ENCODE measurements around the gene UTF1.

UTF1 gene

DNA sequence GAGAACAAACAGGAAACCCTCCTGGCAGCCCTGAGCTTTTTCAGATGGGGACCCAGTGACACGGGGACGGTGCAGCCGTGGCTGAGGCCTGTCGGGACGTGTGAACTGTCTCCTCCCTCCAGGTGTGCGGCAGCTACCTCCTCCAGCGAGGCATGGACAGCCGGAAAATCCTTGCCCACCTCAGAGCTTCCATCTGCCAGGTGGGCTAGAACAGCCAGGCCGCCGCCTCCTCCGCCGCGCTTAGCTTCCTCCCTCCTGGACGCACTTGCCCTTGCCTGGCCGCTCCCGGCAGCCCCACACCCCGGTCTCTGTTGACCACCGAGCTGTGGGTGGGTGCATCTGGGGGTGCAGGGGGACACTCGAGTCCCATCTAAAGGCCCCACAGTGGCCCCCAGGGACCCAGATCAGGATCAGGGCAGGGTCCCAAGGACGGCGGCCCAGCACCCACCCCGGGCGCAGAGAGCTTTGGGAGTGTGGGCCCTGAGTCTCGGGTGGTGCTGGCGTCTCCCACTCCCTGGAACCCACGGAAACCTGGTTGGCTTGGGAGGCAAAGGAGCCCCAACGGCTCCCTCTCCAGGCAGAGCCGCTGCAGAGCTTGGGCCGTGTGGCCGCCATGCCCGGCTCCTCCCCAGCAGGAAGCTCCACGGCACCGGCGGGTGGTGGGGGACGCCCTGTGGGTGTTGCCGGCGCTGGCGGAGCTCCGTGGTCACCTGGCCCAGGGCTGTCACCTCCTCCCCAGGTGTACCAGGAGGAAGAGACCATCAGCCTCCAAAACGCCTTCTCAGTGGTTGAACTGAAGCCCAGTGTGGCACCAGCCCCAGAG is 32.9 kb upstream of the UTF1 start:
- no peak for DNase-seq

DNA sequence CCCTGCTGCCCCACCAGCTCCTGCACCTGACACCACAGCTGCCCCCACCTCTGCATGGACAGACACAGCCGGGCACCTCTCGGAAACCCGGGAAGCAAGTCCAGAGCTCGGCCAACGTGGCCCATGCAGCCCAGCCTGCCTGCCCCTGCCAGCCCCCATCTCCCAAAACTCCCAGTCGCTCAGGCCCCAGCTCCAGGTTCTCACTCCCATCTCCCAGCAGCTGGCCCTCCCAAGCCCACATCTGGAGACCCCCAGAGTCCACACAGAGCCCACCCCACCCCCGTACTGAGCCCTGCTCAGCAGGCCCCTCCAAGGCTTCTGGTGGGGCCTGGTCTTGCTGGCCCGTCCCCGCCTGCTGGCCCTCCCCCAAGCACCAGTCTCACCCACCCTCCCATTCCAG is 32.2 kb upstream of the UTF1 start:
- DNase-seq: no peak

GRCh38 chr10:133198206-133198605 is 31.8 kb upstream of the UTF1 start:
- no peak for DNase-seq

- DNase-seq: no peak
These were observed 31.2 kb upstream of the UTF1 start for GRCh38 chr10:133198621-133199487.

DNA sequence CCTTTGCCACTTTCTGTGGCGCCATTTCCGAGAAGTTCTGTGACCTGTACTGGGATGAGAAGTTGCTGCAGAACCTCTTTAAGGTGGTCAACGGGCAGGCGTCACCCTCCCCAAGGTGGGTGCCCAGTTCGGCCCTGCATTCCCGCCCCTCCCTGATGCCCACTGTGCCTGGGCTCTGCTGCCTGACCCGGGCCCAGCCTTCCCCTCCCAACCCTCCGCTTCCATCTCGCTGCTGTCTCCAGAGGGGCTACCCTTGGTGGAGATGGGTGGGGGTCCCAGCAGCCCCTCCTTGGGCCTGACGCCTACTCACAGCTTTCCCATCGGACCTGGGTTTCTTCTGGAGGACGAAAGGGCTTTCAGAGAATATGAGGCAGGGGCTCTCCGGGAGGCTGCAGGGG is 30.5 kb upstream of the UTF1 start:
- no peak for DNase-seq

GRCh38 chr10:133199992-133200611 is 29.9 kb upstream of the UTF1 start:
- DNase-seq: no peak

DNA sequence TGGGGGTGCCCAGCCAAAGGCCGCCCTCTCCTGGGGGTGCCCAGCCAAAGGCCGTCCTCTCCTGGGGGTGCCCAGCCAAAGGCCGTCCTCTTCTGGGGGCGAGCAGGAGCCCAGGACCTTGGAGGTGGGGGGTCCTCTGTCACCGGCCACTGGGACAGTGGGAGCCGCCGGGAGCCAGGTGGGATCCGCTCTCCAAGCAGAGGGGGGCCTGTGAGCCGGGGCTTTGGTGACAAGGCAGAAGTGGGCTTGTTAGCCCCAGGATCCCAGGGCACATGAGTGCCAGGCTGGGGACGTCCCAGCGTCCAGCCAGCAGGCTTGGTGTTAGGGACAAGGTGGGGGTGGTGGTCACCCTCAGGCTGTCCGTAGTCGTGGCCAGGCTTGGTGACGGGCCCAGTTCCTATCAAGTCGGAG is 29.4 kb upstream of the UTF1 start:
- no peak for DNase-seq

DNA sequence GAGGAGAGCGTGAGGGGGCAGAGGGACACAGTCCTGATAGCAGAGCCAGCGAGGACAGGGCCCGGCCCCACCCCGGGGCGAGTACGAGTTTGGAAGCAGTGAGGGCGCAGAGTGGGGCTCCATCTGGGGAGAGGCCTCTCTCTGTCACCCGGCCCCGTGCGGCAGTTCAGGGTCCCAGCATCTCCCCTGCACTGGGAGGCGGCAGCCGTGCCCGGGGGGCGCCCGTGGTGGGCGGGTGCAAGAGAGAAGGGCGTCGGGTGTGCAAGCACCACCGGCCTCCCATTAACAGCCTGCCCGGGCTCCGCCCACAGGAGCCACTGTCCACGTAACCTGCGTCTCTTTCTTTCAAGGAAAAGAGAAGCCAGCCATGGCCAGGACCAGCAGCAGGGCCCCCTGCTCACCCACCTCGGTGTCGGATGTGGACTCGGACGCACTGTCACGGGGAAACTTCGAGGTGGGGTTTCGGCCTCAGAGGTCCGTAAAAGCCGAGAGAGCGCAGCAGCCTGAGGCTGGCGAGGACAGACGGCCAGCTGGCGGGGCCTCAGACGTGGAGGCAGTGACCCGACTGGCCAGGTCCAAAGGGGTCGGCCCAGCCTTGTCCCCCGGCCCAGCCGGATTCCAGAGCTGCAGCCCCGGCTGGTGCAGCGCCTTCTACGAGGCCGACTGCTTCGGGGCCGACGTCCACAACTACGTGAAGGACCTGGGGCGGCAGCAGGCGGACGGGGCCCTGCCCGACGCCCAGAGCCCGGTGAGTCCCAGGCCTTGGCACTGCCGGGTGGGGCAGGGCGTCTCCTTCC is 28.7 kb upstream of the UTF1 start:
- DNase-seq: no peak

DNA sequence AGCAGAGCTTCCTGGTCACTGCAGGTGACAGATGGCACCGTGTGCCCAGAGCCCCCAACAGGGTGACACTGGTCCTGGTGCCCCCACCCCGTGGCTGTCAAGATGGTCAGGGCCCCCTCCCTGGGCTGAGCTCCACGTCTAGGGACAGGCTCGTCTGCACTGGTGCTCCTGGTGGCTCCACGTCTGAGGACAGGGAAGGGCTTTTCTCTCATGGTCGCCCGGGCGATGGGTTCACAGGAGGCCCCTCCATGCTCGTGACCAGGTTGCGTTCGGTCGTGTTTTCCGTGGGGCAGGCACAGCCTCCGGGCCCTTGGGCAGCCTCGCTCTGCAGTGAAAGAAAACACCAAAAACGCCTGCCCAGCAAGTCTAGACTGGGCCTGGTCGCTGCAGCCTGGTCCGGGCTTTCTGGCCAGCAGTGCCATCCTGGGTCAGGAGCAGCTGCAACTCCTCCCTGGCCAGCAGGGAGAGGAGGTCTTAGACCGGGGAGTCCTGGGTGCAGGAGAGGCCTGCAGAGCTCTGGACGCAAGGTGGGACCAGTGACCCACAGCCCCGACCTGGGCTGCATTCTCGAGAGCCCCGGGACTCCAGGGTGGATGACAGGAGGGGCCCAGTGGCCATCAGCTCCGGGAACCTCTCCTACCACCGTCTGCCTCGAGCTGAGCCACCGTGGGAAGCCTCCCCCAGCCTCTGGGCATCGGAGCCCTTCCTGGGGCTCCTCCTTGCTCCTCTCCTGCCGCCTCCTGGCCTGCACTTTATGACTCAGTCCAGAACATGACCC is 27.9 kb upstream of the UTF1 start:
- DNase-seq: no peak

GRCh38 chr10:133202778-133203651 is 27.0 kb upstream of the UTF1 start:
- DNase-seq: no peak

DNA sequence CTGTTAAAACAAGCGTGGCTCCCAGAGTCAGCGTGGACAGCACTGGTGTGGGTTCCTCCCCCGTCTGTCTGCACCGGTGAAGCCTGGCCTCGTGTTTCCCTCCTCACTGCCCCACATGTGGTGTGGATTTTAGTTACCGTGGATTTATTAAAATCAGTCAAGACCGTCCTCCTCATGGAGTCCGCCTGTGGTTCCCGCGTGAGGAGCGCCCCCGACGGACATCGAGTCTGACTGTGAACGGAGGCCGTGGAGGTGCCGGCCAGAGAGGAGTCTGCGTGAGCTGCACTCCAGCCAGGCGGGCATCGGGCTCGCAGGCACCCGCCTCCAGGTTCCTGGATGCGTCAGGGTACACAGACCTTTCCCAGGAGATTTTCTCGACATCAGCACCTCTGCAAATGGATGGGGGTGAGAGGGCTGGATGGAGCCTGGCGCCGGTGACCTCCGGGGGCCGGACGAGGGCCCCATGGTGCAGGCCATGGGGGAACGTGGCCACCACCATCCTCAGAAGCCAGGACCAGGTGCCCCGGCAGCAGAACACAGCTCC is 26.3 kb upstream of the UTF1 start:
- DNase-seq: no peak

DNA sequence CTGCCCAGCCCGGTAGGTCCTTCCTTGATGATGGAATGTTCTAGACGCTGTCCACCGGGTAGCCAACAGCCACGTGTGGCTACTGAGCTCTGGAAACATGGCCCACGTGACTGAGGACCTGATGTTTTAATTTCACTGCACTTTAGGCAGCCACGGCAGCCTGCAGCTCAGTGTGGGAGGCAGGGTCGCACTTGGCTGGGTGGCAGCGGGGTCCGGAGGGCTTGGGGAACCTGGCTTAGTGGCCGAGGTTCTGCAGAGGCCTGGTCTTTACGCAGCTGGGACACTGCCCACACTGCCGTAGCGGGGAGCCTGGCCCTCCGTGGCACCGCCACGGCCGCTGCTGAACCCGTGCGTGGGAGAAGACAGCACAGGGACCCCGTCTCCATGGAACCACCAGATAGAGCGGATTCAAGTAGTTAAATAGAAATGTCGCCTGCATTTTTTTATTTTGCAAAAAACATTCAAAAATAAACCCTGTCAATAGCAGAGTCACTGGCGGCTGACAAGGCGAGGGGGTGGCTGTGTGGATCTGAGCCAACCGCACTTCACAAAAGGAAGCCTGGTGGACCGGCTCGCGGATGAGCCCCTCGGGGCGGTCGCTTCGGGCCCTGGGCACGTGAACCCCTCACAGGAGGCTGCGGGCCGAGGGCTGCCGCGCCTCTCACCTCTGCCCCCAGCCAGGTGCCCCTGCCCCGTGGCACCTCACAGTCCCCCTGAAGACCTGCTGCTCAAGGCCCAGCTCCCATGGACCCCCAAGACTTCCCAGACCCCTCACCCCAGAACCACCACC is 25.6 kb upstream of the UTF1 start:
- DNase-seq: no peak

DNA sequence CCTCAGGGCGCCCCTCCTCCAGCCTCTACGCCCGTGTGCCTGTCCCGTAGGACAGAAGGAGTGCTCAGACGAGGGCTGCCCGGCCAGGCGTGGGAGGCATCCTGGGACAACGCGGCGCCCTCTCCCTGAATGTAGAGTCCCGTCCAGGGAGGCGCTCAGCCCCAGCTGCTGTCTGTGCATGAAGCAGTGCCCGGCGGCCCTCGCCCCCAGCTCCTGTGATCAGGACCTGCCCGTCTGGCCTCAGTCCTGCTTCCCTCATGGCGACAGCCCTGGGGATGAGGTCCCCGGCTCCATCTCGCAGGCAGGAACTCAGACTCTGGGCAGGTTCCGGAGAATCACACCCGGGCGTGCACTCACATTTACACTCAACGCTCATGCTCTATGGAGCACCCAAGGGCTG is 24.9 kb upstream of the UTF1 start:
- DNase-seq: no peak

DNA sequence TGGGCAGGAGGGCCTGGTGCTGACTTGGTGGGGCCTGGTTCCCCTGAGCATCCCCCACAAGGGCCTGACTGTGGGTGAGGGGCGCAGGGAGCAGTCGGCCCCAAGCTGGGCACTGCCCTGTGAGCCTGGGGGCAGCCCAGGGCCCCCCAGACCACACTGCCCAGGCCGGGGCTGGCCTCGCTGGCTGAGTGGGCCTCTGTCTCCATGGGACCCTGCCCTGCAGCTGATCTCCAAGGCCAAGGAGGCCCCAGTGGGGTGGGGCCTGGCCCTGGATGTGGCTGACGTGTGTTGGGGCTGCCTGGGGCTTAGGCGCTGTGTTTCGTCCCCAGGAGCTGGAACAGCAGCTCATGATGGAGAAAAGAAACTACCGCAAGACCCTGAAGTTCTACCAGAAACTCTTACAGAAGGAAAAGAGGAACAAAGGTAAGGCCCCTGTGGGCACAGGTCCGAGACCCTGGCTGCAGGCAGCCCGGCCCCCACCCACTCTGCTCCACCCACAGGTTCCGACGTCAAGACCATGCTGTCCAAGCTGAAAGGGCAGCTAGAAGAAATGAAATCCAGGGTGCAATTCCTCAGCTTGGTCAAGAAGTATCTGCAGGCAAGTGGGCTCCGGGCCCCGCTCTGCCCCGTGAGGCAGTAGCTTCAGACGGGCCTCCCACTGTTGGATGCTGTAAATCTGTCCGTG is 23.5 kb upstream of the UTF1 start:
- DNase-seq: no peak

DNA sequence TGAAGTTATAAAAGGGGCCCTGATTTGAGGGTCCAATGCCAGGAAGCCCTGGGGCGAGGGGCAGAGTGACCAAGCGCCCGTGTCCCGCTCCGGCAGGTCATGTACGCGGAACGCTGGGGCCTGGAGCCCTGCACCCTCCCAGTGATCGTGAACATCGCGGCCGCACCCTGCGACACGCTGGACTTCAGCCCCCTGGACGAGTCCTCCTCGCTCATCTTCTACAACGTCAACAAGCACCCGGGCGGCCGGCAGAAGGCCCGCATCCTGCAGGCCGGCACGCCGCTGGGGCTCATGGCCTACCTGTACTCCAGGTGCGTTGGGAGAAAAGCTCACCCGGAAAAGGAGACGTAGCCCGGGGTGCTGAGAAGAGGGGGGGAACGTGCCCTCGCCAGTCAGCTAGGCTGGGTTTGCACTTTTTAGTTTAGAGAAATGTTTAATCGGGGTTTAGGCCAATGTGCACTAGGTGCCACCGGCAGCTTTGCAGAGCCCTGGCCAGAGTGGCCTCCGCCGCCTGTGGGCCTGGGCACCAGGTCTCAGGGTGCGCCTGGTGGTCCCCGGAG is 22.9 kb upstream of the UTF1 start:
- DNase-seq: no peak

DNA sequence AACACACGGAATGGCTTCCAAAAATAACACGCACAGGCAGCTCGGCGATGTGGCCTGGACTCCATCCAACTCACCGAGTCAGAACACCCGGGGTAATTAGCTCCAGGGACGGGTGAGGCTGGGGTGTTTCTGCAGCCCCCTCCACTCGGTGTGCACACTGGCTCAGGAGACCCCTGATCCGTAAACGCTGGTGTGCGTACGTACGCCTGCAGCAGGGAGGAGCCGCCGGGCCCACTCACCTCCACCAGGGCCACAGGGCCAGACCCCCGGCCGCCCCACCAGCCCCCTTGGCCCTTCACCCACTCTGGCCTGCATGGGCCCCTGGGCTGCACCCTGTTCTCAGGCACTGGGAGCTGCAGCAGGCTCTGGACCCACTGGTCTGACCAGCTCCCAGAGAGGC is 22.4 kb upstream of the UTF1 start:
- no peak for DNase-seq

DNA sequence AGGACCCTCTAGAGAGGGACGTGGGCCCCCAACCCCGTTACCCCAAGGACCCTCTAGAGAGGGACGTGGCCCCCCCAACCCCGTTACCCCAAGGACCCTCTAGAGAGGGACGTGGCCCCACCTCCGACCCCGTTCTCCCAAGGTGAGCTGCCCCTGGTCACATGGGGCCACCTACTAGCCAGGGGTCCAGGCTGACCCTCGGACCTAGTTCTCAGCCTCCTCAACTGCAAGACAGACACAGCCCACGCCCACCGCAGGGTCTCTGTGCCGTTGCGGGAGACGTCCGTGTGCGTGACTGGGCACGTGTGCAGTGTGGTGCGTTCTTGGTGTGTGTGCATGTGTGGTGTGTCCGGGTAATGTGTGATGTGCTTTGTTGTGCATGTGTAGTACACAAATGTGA is 21.6 kb upstream of the UTF1 start:
- DNase-seq: no peak

DNA sequence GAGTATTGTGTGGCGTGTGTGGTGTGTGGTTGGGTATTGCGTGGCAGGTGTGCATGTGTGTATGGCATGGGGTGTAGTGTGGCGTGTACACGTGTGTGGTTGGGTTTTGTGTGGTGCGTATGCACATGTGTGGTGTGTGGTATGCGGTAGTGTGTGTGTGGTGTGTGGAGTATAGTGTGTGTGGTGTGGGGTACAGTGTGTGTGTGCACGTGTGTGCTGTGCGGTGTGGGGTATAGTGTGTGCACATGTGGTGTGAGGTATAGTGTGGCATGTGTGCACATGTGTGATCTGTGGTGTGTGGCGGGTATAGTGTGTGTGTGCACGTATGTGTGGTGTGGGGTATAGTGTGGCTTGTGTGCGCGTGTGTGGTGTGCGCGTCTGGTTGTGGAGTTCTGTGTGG is 20.9 kb upstream of the UTF1 start:
- no peak for DNase-seq

- no peak for DNase-seq
These were observed 20.4 kb upstream of the UTF1 start for GRCh38 chr10:133209641-133210040.

Measured in DMS 273 treated with DMSO at 0.1 percent for 48 hours (cell line).